Colonic mucosa (tissue), 4 donors: Measurements from ENCODE around the gene COQ2. TPM values are rescaled to one million over a fixed set of nuclear protein-coding genes. Genes with fewer than 3 reads are reported as not detected.

Source experiments
- DNase-seq: peaks from one replicate; pipeline ENCODE4 v3.0.0-alpha.2; 2020
- H3K27ac ChIP-seq: fragments of 200-600 bp; one replicate; pipeline ENCODE4 v1.8.0; 2021
- H3K27me3 ChIP-seq: fragments of 200-600 bp; one replicate; pipeline ENCODE4 v1.8.0; 2021
- H3K36me3 ChIP-seq: fragments of 200-600 bp; one replicate; pipeline ENCODE4 v1.8.0; 2021
- H3K4me1 ChIP-seq: fragments of 200-600 bp; one replicate; pipeline ENCODE4 v1.8.0; 2021; ENCODE audit warnings: mild to moderate bottlenecking
- H3K4me3 ChIP-seq: fragments of 200-600 bp; one replicate; pipeline ENCODE4 v1.8.0; 2021
- H3K9ac ChIP-seq, 2 donors: one replicate each; pipeline ENCODE4 v1.7.0; 2013; ENCODE audit warnings: control low read depth in 2 of 2, low read depth in 2 of 2, low read length in 2 of 2
- H3K9me3 ChIP-seq: fragments of 200-600 bp; one replicate; pipeline ENCODE4 v1.8.0; 2021
- CTCF ChIP-seq: fragments of 200-600 bp; IDR thresholded peaks from one replicate; pipeline ENCODE4 v1.8.0; 2022; ENCODE audit warnings: antibody characterized with exemption, mild to moderate bottlenecking
- intact Hi-C: fragments of 100-400 bp; cut with DNase I; formaldehyde crosslinking; loops from one replicate; pipeline ENCODE4 v1.14.1; 2022
- total RNA-seq, 2 donors: library from RNA; stranded (reverse); fragmentation: NEBNext Ultra II Directional in 1 of 2; extraction: Animal tissue kit (Norgen Biotek cat#: 25700) in 1 of 2; gene quantifications; one replicate each; pipeline ENCODE4 v1.2.1, GENCODE V29; 2021
- donor health status: healthy.
- donor health status: DM: no; HTN: no; CAD: no.
- donor health status: DM: no; HTN: no; CAD: no.

COQ2 gene
- total RNA-seq, 2 donors from 2014 or later: 23.4 to 28.3 TPM

- Histone ChIP-seq H3K27me3 (no peaks in the 10 kb centered on the region), H3K9me3 (no peaks in the 10 kb centered on the region), H3K36me3 (no peaks in the 10 kb centered on the region), H3K4me1 (no peaks in the 10 kb centered on the region), H3K27ac (no peak overlapping the region), H3K9ac (no peak overlapping the region), H3K4me3 (no peak overlapping the region)
- DNase-seq: no peak
- TF ChIP-seq CTCF: no peak
- intact Hi-C loops: loop anchor here (5.0 to 10.0 kb wide), 2 partner anchors 196 to 803 kb away; no protein-coding TSS in a partner anchor
These were observed 16.6 kb downstream of the COQ2 start for GRCh38 chr4:83267830-83268475.

- Histone ChIP-seq H3K9ac (no peak overlapping the region), H3K4me3 (no peak overlapping the region), H3K27ac (no peak overlapping the region), H3K4me1 (no peaks in the 10 kb centered on the region), H3K27me3 (no peaks in the 10 kb centered on the region), H3K9me3 (no peaks in the 10 kb centered on the region), H3K36me3 (no peaks in the 10 kb centered on the region)
- no peak for DNase-seq
- no peak for TF ChIP-seq CTCF
- intact Hi-C loops: loop anchor here (5.0 to 10.0 kb wide), 2 partner anchors 195 to 802 kb away; no protein-coding TSS in a partner anchor
These were observed 17.3 kb downstream of the COQ2 start for GRCh38 chr4:83267121-83267829.

GRCh38 chr4:83266689-83267088 is 17.9 kb downstream of the COQ2 start:
- Histone ChIP-seq H3K36me3 (no peaks in the 10 kb centered on the region), H3K27ac (no peak overlapping the region), H3K9ac (no peak overlapping the region), H3K27me3 (no peaks in the 10 kb centered on the region), H3K4me1 (no peaks in the 10 kb centered on the region), H3K9me3 (no peaks in the 10 kb centered on the region), H3K4me3 (no peak overlapping the region)
- intact Hi-C loops: loop anchor here (5.0 to 10.0 kb wide), 2 partner anchors 194 to 802 kb away; no protein-coding TSS in a partner anchor
- no peak for TF ChIP-seq CTCF
- DNase-seq: no peak

- no peak for DNase-seq
- Histone ChIP-seq H3K27me3 (no peaks in the 10 kb centered on the region), H3K9me3 (no peaks in the 10 kb centered on the region), H3K36me3 (no peaks in the 10 kb centered on the region), H3K27ac (peak overlapping the region; percentile 77), H3K4me3 (no peak overlapping the region), H3K9ac (no peak overlapping the region), H3K4me1 (peaks cover 4% of the 10 kb centered on the region)
- intact Hi-C loops: loop anchor here (10.0 kb wide), 1 partner anchor 798 kb away; no protein-coding TSS in a partner anchor
- no peak for TF ChIP-seq CTCF
These were observed 21.5 kb downstream of the COQ2 start for GRCh38 chr4:83263106-83263505.

- peak overlapping the region; percentile 77 for H3K27ac ChIP-seq
- H3K36me3 ChIP-seq: no peaks in the 10 kb centered on the region
- no peaks in the 10 kb centered on the region for H3K9me3 ChIP-seq
- intact Hi-C loops: loop anchor here (10.0 kb wide), 1 partner anchor 798 kb away; no protein-coding TSS in a partner anchor
- no peak for TF ChIP-seq CTCF
- no peak for DNase-seq
- no peak overlapping the region for H3K4me3 ChIP-seq
- no peaks in the 10 kb centered on the region for H3K27me3 ChIP-seq
- H3K4me1 ChIP-seq: peaks cover 4% of the 10 kb centered on the region
- peak overlapping the region in 1 of 2 donors; percentile 10 for H3K9ac ChIP-seq
These were observed 21.9 kb downstream of the COQ2 start for GRCh38 chr4:83262682-83263081.
